ENCODE results near the gene SELENON.

The SELENON gene

DNA sequence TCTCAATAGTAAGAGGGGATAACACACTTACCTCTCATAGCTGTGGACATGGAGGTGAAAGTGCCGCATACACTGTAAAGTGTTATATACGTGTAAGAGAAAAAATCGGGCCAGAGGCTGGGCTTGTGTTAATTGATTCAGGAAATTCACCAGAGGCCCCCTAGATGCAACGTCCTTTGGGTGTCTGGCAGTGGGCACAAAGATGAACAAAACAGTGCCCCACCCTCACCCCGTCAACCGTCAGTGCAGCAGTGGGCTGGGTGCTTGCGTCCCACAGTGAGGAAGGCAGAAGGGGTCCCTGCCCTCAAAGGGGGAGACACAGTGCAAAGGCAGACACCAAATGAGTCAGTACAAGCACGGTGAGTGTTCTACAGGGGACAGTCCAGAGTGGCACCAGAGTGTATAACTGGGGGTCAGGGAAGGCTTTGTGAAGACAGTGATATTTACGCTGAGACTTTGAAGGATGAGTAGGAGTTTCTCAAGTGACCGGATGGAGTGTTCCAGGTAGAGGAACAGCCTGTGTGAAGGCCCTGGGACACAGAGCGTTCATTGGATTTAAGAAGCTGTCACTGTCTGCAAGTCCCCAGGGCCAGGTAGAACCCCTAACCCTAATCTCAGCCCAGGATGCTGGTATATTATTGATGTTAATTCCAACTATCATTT is 13.2 kb downstream of the SELENON start:
- Histone ChIP-seq H3K4me3 (replicated peaks; ENCODE audit: insufficient read depth, low read length) (no peak overlapping the region), H3K27ac (replicated peaks) (no peak overlapping the region), H3K27me3 (ENCODE audit: insufficient read depth, poor library complexity, severe bottlenecking) (no peaks in the 10 kb centered on the region)
- no peak for DNase-seq (ENCODE audit: low read depth in 1 of 2, low spot score in 1 of 2)
- TF ChIP-seq POLR2AphosphoS5 (IDR thresholded peaks at IDR 0.05; ENCODE audit: low read depth), result no peak

DNA sequence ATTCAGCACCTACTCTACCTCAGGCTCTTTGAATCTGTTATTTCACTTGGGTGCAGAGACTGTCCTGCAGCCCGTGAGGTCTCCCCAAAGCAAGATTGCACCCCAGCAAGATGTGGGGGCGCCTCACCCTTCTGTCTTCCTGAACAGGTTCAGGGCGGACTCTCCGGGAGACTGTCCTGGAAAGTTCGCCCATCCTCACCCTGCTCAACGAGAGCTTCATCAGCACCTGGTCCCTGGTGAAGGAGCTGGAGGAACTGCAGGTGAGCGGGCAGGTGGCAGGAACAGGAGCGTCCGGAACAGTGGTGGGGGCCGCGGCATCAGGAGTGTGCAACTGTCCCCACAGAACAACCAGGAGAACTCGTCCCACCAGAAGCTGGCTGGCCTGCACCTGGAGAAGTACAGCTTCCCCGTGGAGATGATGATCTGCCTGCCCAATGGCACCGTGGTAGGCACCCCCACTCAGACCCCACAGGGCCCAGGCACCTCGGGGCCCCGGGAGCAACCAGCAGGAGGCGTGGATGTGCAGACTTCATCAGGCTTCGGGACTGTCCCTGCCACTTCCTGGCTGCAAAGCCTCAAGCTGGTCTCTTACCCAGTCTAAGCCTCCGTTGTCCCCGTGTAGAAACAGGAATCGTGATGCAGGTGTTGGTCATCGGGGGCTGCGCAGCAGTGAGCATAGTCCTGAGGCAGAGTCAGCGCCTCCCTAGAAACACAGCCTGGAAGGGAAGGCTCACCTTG is 13.9 kb downstream of the SELENON start:
- TF ChIP-seq, protein P1, sequence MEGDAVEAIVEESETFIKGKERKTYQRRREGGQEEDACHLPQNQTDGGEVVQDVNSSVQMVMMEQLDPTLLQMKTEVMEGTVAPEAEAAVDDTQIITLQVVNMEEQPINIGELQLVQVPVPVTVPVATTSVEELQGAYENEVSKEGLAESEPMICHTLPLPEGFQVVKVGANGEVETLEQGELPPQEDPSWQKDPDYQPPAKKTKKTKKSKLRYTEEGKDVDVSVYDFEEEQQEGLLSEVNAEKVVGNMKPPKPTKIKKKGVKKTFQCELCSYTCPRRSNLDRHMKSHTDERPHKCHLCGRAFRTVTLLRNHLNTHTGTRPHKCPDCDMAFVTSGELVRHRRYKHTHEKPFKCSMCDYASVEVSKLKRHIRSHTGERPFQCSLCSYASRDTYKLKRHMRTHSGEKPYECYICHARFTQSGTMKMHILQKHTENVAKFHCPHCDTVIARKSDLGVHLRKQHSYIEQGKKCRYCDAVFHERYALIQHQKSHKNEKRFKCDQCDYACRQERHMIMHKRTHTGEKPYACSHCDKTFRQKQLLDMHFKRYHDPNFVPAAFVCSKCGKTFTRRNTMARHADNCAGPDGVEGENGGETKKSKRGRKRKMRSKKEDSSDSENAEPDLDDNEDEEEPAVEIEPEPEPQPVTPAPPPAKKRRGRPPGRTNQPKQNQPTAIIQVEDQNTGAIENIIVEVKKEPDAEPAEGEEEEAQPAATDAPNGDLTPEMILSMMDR (IDR thresholded peaks at IDR 0.05; ENCODE audit: insufficient read depth, low read length), result no peak
- TF ChIP-seq SPI1 (IDR thresholded peaks at IDR 0.05; ENCODE audit: borderline replicate concordance, low read depth) (no peak), GABPA (IDR thresholded peaks at IDR 0.05; ENCODE audit: low read depth) (no peak), REST (IDR thresholded peaks at IDR 0.05; ENCODE audit: insufficient replicate concordance, low read depth) (no peak), POLR2AphosphoS5 (IDR thresholded peaks at IDR 0.05; ENCODE audit: low read depth) (no peak)
- no peak for DNase-seq (ENCODE audit: low read depth in 1 of 2, low spot score in 1 of 2)
- H3K27me3 ChIP-seq (ENCODE audit: insufficient read depth, poor library complexity, severe bottlenecking), result no peaks in the 10 kb centered on the region
- H3K27ac ChIP-seq (replicated peaks), result no peak overlapping the region
- no peak overlapping the region for H3K4me3 ChIP-seq (replicated peaks; ENCODE audit: insufficient read depth, low read length)

GRCh38 chr1:25814549-25815087 is 14.6 kb downstream of the SELENON start:
- DNase-seq (ENCODE audit: low read depth in 1 of 2, low spot score in 1 of 2), result no peak
- no peak for TF ChIP-seq REST (IDR thresholded peaks at IDR 0.05; ENCODE audit: insufficient replicate concordance, low read depth)
- TF ChIP-seq, protein P1 (IDR thresholded peaks at IDR 0.05; ENCODE audit: insufficient read depth, low read length), result no peak
- TF ChIP-seq SPI1 (IDR thresholded peaks at IDR 0.05; ENCODE audit: borderline replicate concordance, low read depth), result no peak
- TF ChIP-seq GABPA (IDR thresholded peaks at IDR 0.05; ENCODE audit: low read depth), result no peak
- no peak for TF ChIP-seq POLR2AphosphoS5 (IDR thresholded peaks at IDR 0.05; ENCODE audit: low read depth)
- H3K4me3 ChIP-seq (replicated peaks; ENCODE audit: insufficient read depth, low read length), result no peak overlapping the region
- no peaks in the 10 kb centered on the region for H3K27me3 ChIP-seq (ENCODE audit: insufficient read depth, poor library complexity, severe bottlenecking)
- H3K27ac ChIP-seq (replicated peaks), result no peak overlapping the region
